ENCODE measurements around the gene MAN2C1.

GRCh38 chr15:75314552-75315290, 53.7 kb downstream of the MAN2C1 start:
- TF ChIP-seq CTCF (IDR thresholded peaks at IDR 0.05; ENCODE audit: insufficient read depth, low read depth, low read length) = no peak
- TF ChIP-seq EZH2 (IDR thresholded peaks at IDR 0.05; ENCODE audit: insufficient read depth, low read length) = no peak
